COR-L47 (cell line): ENCODE results near the gene CFTR.
A peak's percentile ranks its signal among the peaks of the same experiment; 100 is the strongest.
"Not testable (repeated sequence)": the region's sequence is repeated elsewhere in the genome, so short reads cannot be mapped to it uniquely, and the experiment has no call there.

ENCODE experiments used
- DNase-seq: peaks from one replicate; lab custom pipeline; 2025; lab: John Stamatoyannopoulos, UW

The CFTR gene

GRCh38 chr7:117688126-117688525, 208.3 kb downstream of the CFTR start:
- DNase-seq: no peak

DNA sequence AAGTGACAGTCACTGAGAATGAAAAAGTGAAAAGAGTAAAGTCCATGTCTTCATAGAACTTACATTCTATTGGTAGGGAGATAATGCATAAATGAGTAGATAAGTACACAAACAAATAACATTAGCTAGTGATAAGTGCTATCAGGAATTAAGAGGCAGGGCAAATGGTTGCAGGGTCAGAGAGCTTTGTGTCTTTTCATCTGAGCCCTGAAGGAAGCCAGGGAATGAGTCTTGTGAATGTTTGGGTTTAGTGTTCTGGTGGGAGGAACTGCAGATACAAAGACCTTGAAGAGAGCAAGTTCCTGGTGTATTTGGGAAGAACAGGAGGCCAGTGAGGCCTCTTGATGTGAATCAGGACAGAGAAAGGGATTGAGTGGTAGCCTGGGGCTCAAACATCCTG, 209.6 kb downstream of the CFTR start:
- no peak for DNase-seq

DNA sequence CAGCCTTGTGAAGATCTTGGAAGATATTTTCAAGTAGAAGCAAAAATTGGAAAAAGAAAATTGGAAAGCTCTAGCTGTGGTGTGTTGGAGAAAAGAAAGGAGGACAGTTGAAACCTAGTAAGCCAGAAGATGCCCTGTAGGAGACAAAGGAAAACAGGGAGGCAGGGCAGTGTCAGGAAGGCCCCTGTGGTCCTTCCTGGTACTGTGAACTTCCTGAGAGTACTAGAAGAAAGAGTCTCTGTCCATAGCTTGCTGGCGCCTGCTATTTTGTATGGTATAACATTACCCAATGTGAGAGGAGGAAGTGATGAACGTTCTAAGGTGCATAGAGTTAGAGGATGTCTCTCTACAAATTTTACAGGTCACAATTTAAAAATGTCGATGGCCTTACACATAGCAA, 210.3 kb downstream of the CFTR start:
- no peak for DNase-seq

DNA sequence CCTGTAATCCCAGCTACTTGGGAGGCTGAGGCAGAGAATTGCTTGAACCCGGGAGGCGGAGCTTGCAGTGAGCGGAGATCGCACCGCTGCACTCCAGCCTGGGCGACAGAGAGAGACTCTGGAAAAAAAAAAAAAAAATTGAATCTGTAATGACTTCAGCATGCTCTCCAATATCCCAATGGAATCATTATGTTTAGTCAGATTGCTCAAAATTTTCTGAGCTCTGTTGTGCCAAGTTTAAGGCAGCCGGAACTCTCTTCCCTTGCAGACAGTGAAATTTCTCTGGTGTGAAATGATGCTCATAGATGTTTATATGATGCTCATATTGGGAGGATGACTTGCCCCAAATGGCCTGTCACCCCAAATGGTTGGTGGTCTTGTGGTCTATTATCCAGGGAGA, 212.5 kb downstream of the CFTR start:
- no peak for DNase-seq

DNA sequence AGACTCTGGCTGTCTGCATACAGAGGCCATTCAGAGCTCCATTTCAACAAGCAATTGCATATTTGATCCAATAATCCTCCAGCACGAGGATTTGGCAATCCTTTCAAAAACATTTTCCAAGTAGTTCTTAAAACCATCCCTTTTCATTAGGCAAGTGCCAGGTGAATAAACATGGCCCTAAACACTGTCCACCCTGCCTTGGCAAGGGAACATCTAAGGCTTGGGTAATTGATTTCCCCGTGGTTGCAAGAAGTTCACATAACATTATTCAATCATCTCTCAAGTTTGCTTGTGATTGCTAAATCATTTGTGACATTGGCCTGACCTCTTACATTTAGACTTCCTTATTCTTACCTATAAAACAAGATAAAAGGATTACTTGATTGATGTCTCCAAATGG, 218.2 kb downstream of the CFTR start:
- no peak for DNase-seq

DNA sequence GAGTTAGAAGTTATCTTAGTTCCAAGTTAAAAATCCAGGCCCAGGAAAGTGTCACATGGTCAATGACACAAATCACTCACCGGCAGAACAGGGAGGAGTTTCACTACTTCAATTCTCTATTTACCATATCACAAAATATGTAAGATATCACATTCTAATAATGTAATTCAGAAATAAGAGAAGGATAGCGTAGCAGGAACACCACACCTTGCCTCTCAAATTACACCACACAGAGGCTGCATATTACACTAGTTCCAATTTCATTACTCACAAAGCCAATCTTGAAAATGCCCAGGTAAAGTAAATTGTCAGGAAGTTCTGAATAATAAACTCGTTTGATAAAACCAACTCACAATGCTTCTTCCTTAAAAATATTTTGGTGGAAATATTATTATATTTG, 224.2 kb downstream of the CFTR start:
- DNase-seq: no peak

DNA sequence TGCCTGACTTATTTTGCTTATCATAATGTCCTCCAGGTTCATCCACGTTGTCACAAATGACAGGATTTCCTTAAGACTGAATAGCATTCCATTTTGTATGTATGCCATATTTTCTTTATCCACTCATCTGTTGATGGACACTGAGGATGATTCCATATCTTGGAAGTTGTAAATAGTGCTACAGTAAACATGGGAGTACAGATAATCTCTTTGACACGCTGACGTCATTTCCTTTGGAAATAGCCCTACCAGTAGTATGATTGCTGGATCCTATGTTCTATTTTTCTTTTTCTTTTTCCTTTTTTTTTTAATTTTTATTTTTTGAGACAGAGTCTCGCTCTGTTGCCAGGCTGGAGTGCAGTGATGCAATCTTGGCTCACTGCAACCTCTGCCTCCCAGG, 225.8 kb downstream of the CFTR start:
- no peak for DNase-seq

- DNase-seq: no peak
Observed at GRCh38 chr7:117706210-117706609, 226.4 kb downstream of the CFTR start.

DNA sequence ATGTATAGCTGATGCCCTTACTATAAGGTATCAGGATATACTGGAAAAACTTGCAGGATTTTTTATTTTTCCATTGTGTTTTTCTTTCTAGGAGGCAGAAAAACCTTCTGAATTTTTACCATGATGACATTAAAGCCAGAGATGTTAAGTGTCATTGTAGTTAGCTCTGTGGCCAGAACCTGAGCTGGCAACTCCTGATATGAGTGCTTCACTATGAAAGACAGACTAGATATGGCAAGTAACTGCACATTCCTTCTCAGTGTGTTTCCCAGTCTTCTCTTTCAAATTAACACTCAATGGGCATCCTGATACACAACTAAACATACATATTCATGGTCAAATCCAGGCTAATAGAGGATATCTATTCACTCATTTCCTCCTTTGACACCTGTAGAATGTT, 227.3 kb downstream of the CFTR start:
- no peak for DNase-seq

DNA sequence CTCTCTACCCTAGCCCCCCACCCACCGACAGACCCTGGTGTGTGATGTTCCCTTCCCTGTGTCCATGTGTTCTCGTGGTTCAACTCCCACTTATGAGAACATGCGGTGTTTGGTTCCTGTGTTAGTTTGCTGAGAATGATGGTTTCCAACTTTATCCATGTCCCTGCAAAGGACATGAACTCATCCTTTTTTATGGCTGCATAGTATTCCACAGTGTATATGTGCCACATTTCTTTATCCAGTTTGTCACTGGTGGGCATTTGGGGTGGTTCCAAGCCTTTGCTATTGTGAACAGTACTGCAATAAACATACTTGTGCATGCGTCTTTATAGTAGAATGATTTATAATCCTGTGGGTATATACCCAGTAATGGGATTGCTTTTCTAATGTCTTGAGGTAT, 228.3 kb downstream of the CFTR start:
- DNase-seq: not testable (repeated sequence)

DNA sequence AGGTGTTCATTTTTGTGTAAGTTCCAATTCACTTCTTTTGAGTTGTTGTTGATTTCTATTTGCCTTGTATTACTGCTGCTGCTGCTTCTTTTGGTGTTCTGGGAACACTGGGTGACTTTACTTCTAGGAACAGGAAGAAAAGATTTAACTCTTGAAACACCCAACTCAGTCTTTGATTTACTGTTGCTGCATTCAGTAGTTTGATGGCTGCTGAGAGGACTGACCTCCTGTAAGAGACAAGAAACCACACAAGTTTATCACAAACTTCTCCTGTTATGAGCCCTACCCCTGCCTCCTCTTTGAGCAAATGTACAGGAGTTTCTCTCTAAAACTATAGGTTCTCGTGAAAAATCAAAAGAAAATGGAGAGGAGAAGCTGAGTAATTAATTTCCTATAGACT, 231.7 kb downstream of the CFTR start:
- DNase-seq: no peak

DNA sequence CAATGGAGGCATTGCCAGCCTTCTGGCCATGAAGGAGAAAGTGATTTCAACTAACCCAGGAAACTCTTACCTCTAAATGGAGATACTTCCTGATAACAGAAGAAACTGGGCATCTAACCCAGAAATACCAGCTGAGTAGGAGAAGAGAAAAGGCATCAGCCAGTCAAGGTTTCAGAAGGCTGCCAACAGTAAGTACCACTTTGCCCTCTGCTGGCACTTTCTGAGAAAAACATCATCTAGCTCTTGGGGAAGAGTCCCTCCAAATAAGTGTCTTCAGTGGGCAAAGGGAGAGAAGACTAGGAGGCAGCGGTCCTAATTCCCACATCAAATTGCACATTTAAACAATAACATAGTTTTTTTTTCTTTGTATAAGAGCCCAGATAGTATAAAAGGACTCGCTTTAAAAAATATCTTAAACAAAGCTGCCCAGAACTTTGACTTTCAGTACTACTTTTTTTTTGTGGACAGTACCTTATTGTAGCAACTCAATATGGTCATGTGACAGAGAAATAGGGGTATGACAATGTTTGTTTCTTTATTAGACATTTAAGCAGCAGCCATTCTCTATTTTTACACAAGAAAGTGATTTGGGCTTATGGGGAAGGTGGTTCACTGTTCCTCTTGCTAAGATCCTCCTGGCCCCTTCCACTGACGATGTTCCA, 236.1 kb downstream of the CFTR start:
- DNase-seq: peak; percentile 51

- no peak for DNase-seq
Observed at GRCh38 chr7:117716707-117717299, 237.0 kb downstream of the CFTR start.

DNA sequence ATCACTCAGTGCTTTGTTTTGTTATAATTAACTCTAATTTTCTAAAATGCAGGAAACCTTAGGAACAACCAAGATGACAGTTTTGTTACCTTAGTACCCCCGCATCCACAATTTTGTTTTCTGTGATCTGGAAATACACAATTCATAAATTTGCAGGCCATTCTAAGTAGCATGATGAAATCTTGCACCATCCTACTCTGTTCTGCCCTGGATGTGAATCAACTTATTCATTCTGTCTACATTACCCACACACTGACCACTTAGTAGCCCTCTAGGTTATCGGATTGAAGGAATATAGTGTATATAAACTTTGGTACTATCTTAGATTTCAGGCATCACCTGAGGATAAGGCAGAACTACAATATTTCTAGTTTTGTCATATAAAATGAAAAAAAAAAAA, 237.5 kb downstream of the CFTR start:
- no peak for DNase-seq
